GM19467 (cell line): Measurements from ENCODE around the gene HOXD8.

Experiments used
- ATAC-seq: cut with Tn5 transposase; IDR thresholded peaks from one replicate; pipeline ENCODE4 v1.9.1; 2021; ENCODE audit warnings: mild to moderate bottlenecking, moderate library complexity; ENCODE audit not compliant: unreplicated experiment

The HOXD8 gene

DNA sequence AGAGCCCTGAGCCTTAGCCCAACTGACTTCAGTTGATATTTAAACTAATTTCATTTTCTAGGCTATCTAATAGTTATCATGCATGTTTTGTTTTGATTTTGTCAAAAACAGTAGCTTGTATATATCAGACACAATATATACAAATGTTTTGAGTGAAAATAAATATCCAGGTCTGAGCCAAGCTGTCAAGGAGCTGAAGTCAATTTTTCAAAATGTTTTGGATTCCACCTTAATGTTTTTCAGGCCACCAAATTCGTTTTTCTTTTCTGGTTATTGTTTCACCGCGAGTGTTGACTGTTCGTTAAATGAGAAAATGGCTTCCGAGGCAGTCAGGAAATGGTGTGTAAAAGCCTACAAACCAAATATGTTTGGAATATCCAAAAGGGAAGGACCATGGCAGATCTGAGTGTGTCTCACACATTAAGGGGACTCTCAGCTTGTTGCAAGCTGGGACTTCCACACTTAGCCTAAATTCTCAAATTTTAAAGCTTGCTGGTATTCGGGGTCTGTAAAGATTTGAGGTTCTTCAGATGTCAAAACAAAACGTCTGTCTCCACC, 27.1 kb upstream of the HOXD8 start:
- ATAC-seq, result no peak

DNA sequence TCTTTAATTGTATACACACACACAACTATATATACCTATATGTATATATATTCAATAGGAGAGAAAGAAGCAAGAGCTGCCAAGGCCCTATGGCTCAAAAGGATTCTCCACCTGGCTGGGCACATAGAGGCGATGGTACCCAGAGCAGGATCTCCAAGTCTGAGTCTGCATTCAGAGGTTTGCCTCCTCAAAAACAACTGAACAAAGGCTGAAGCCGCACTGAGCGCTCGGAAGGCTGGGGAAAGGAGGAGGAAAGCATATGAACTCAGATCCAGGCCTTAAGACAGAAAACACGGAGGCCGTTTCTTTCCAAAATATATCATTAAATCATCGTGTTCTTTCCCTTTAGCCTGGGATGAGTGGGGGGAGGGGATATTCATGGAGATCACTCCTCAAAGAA, 26.3 kb upstream of the HOXD8 start:
- no peak for ATAC-seq

- ATAC-seq, result no peak
These were observed 25.7 kb upstream of the HOXD8 start for GRCh38 chr2:176103742-176104315.

DNA sequence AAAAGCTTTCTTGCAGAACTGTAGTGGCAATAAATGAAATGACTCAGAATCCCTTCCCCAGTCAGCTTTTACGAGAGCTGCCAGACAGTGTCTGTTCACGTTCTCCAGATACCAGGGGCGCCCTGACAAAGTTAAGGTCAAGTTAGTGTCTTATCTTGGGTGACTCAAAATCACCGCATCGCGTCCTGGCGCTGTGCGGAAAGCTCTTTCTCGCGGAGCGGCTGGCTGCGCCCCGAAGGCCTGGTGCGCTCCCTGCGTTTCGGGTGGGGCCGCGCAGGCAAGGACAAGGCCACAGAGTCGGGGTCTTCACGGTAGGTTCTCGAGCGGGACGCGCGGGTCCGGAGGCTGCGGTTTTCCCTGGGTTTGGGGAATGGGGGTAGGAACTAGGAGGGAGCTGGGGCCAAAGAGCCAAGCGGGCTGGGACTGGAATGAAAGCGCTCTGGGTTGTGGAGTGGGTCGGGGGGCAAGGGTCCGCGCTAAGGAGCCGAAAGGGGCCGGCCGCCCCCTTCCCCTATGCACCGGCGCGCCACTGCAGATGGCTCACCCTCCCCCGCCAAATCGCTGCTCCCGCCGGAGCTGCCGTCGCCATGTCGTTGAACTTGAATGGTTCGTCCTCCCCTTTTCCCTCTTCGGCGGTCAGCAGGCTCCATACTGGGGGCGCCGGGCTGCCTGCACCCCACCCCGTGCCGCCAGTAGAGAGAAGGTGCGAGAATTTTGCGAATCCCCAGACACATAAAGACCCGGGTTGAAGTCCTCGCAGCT, 25.0 kb upstream of the HOXD8 start:
- ATAC-seq, result no peak

DNA sequence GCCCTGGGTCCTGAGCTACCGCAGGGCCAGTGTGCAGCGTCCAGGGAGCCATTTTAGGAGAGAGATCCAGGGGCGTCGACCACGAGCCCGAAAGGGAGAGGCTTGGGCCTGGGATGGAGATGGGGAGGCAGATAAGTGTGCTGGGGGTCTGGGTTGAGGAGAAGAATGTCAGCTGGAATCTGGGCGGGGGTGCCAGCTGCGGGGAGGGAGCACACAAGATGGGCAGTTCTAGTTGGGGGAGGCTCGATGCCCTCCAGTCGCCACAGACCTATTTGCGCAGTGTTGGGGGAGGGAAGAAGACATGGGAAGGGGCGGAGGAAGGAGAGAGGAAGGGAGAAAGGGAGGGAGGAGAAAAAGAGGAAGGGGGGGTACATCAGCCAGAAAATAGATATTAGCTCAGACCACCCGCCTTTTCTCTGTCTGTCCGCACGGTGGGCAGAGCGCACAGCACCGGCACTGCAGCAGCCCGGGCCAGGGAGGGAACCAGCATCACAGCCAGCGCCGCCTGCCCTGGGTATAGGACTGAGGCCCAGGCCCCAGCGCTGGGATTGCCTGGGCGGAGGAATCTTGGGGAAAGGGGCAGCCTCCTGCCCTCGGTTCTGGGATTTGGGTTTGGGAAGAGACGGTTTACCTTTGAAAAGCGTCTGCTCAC, 24.3 kb upstream of the HOXD8 start:
- ATAC-seq, result no peak

GRCh38 chr2:176105730-176106580, 23.6 kb upstream of the HOXD8 start:
- ATAC-seq, result no peak

GRCh38 chr2:176106581-176107539, 22.6 kb upstream of the HOXD8 start, which contains the start of gene HOXD11:
HOXD11 (plus strand) TSS chr2:176107280; CDS start chr2:176107356, 76 bp downstream.
- ATAC-seq, result no peak

DNA sequence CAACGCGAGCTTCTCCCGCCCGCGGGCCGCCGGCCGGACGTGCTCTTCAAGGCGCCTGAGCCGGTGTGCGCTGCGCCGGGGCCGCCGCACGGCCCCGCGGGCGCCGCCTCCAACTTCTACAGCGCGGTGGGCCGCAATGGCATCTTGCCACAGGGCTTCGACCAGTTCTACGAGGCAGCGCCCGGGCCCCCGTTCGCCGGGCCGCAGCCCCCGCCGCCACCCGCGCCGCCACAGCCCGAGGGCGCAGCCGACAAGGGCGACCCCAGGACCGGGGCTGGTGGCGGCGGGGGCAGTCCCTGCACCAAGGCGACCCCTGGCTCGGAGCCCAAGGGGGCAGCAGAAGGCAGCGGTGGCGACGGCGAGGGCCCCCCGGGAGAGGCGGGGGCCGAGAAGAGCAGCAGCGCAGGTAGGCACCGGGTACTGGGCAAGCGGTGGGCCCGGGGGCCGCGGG, 21.7 kb upstream of the HOXD8 start:
- ATAC-seq, result no peak

GRCh38 chr2:176109192-176109901, 20.2 kb upstream of the HOXD8 start:
- no peak for ATAC-seq

GRCh38 chr2:176109946-176110345, 19.6 kb upstream of the HOXD8 start:
- ATAC-seq, result no peak

DNA sequence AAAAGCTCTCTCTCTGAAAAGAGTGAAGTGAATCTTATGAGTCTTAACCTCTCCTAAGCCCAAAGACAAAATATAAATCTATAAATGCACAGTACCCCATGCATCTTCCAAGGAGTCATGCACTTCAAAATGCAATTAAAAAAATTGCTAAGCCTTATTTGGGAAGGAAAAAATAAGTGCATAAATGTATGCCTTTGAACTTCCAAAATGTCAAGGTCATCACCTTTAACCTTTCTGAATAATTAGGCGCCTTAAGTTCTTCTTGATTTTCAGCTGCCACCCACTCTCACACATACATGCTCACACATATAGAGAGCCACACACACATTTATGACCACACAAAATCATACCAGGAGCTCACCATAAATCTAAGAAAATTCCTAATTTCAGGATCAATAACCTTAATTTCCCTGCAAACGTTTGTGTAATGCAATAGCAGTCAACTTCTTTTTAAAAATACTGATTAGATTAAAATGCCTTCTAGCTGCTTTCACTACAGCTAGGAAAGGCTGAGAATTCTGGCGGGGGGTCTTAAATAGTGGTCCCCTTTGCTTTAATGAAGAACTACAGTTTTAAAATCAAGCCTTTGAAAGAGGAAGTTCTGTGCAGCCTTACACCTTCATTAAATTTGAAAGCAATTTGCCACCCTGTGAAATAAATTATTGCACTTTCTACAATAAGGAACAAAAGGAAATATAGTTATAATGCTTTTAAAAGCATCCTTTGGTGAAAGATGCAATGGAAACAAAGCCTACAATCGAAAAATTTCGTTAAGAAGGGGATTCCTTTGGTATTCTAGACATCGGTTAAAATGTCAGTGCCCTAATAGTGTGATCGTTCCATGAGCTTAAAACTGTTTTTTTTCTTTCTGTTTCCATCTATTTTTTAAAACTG, 18.8 kb upstream of the HOXD8 start:
- ATAC-seq, result no peak

- no peak for ATAC-seq
These were observed 18.2 kb upstream of the HOXD8 start for GRCh38 chr2:176111309-176111663.

DNA sequence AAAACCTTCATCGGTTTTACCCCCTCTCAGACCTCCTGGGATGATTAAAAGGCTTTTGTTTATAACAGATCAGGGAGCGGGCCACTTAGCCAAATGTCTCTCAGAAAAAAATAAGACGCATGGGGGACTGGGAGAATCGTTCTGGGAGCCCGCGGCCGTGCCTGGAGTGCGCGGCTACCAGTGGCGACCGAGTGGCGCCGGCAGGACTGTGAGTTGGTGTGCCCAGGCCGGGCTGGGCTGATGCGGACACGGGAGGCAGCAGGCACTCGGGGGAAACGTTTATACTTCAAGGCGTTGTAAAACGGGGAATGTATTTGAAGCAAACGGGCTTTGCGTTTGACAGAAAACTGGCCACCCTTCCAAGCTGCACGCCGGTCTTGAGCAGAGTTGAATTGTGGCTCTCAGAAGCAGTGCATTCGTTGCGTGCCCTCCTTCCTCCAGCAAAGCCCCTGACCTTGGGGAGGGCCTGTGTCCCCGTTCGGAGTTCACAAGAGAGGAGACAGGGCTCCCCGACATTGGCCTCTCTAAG, 17.6 kb upstream of the HOXD8 start:
- ATAC-seq, result no peak

- ATAC-seq, result no peak
These were observed 16.9 kb upstream of the HOXD8 start for GRCh38 chr2:176112375-176113302.

DNA sequence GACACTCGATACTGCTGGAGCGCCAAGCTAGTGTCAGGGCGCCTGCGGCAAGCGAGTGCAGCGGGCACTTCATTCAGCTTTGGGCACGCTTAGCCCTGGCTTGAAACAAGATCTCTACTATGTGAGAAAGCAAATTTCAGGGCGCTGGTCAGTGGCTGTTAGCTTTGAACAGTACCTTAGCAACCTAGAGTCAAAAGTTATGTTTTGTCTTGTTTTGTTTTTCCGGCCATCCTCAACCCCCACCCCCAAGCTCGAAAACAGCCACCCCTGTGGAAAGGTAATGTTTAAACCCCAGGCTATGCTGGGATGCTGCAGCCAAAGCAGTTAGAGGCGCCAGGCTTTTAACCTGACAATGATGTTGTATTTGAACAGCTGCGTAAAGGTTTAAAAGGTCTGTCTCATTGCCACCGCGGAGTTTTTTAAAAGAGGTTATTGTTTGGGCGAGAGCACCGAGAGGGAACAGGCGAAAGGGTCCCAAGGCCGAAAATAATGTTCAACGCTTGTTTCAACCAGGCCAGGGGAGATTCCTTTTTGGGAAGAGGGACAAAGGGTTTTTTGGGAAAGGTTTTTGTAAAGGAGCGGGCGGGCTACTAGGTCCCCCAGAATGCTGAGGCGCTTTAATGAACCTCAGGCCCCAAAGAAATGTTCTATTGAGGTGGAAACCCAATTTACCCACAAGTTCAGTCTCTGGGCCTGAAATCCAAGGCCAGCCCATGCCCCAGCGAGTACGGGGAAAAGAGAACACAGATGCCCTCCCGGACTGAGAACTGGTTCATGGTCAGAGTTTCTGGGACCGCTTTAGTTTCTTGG, 15.2 kb upstream of the HOXD8 start:
- ATAC-seq, result no peak
